HG03521 (cell line): ENCODE data around the gene EML2.
"Not testable (repeated sequence)": the region's sequence is repeated elsewhere in the genome, so short reads cannot be mapped to it uniquely, and the experiment has no call there.

ENCODE experiments used
- ATAC-seq: cut with Tn5 transposase; IDR thresholded peaks from one replicate; pipeline ENCODE4 v1.9.1; 2021; ENCODE audit warnings: mild to moderate bottlenecking, moderate library complexity; ENCODE audit not compliant: unreplicated experiment

Gene EML2

GRCh38 chr19:45650722-45651121 lies 11.5 kb upstream of the EML2 start:
- no peak for ATAC-seq

- ATAC-seq, result no peak
Observed at GRCh38 chr19:45646345-45646698, 7.1 kb upstream of the EML2 start.

GRCh38 chr19:45645631-45646344 lies 6.6 kb upstream of the EML2 start:
- peak; percentile 29 for ATAC-seq

- ATAC-seq, result no peak
Observed at GRCh38 chr19:45645068-45645630, 6.0 kb upstream of the EML2 start.

GRCh38 chr19:45643927-45644771 lies 5.0 kb upstream of the EML2 start:
- no peak for ATAC-seq

GRCh38 chr19:45643024-45643926 lies 4.1 kb upstream of the EML2 start:
- ATAC-seq, result no peak

GRCh38 chr19:45641274-45642105 lies 2.3 kb upstream of the EML2 start:
- ATAC-seq, result peak; percentile 38

GRCh38 chr19:45640849-45641273 lies 1.7 kb upstream of the EML2 start:
- no peak for ATAC-seq

- no peak for ATAC-seq
Observed at GRCh38 chr19:45637890-45638667, 1.1 kb downstream of the EML2 start.

GRCh38 chr19:45636902-45637301 lies 2.3 kb downstream of the EML2 start:
- ATAC-seq, result no peak

GRCh38 chr19:45636275-45636674 lies 2.9 kb downstream of the EML2 start:
- ATAC-seq, result no peak

GRCh38 chr19:45632468-45633196 lies 6.6 kb downstream of the EML2 start:
- no peak for ATAC-seq

GRCh38 chr19:45630463-45630862 lies 8.7 kb downstream of the EML2 start:
- no peak for ATAC-seq

GRCh38 chr19:45629704-45630103 lies 9.5 kb downstream of the EML2 start:
- no peak for ATAC-seq

- ATAC-seq, result not testable (repeated sequence)
Observed at GRCh38 chr19:45628219-45628618, 11.0 kb downstream of the EML2 start.

GRCh38 chr19:45623984-45624383 lies 15.2 kb downstream of the EML2 start:
- no peak for ATAC-seq

- no peak for ATAC-seq
Observed at GRCh38 chr19:45621976-45622503, 17.2 kb downstream of the EML2 start.

GRCh38 chr19:45621389-45621788 lies 17.8 kb downstream of the EML2 start:
- no peak for ATAC-seq

- no peak for ATAC-seq
Observed at GRCh38 chr19:45616704-45617017, 22.5 kb downstream of the EML2 start.
